ENCODE results near the gene ALS2CL. TPM values are rescaled to one million over a fixed set of nuclear protein-coding genes. Genes with fewer than 3 reads are reported as not detected.

The ALS2CL gene
- total RNA-seq, 1 donor from 2014 or later: 49.0 TPM

DNA sequence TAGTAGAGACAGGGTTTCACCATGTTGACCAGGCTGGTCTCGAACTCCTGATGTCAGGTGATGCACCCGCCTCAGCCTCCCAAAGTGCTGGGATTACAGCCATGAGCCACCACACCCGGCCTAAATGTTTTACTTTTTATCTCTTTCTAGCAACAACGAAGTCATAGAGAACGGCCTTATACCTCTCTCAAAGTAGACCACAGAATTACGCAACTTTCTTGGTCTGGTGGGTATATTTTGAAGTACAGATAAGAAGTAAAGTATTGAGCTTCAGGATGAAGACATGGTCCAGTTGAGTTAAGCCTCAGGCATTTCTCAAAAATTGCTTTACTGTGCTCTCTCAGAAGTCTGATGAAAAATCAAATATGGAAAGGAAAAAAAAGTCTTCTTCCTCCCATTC, 50.5 kb downstream of the ALS2CL start:
- TF ChIP-seq, protein P1, sequence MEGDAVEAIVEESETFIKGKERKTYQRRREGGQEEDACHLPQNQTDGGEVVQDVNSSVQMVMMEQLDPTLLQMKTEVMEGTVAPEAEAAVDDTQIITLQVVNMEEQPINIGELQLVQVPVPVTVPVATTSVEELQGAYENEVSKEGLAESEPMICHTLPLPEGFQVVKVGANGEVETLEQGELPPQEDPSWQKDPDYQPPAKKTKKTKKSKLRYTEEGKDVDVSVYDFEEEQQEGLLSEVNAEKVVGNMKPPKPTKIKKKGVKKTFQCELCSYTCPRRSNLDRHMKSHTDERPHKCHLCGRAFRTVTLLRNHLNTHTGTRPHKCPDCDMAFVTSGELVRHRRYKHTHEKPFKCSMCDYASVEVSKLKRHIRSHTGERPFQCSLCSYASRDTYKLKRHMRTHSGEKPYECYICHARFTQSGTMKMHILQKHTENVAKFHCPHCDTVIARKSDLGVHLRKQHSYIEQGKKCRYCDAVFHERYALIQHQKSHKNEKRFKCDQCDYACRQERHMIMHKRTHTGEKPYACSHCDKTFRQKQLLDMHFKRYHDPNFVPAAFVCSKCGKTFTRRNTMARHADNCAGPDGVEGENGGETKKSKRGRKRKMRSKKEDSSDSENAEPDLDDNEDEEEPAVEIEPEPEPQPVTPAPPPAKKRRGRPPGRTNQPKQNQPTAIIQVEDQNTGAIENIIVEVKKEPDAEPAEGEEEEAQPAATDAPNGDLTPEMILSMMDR (IDR thresholded peaks at IDR 0.05): no peak
- intact Hi-C loops (cut with DNase I): no loop called here
- Histone ChIP-seq H3K4me3 (no peak overlapping the region), H3K9me3 (peaks cover 0 to 7% of the 10 kb centered on the region in 2 donors), H3K4me1 (no peaks in the 10 kb centered on the region), H3K27ac (no peak overlapping the region), H3K36me3 (no peaks in the 10 kb centered on the region), H3K27me3 (no peaks in the 10 kb centered on the region)
- no peak for DNase-seq (ENCODE audit: low spot score in 2 of 2)

DNA sequence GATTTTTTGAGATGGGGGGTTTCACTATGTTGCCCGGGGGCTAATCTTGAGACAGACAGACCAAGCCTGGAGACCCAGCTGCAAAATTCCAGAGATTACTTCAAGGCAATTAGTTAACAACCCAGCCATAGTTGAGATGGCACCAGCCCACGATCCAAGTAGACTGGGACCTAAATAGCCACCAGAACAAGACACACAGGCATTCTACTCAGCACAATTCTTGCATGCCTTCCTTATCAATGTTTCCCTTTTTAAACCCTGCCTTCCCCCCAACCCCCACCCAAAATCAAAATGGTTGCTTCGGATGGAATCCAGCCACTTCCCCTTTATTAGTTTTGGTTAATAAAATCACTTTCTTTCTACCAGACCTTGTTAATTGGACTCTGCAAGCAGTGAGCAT, 52.6 kb downstream of the ALS2CL start:
- no peak overlapping the region for H3K27ac ChIP-seq
- no peaks in the 10 kb centered on the region for H3K4me1 ChIP-seq
- H3K27me3 ChIP-seq: no peaks in the 10 kb centered on the region
- H3K36me3 ChIP-seq: no peaks in the 10 kb centered on the region
- peaks cover 0 to 7% of the 10 kb centered on the region in 2 donors for H3K9me3 ChIP-seq
- TF ChIP-seq, protein P1 (IDR thresholded peaks at IDR 0.05): no peak
- no peak for DNase-seq (ENCODE audit: low spot score in 2 of 2)
- intact Hi-C loops (cut with DNase I): no loop called here
- H3K4me3 ChIP-seq: no peak overlapping the region

DNA sequence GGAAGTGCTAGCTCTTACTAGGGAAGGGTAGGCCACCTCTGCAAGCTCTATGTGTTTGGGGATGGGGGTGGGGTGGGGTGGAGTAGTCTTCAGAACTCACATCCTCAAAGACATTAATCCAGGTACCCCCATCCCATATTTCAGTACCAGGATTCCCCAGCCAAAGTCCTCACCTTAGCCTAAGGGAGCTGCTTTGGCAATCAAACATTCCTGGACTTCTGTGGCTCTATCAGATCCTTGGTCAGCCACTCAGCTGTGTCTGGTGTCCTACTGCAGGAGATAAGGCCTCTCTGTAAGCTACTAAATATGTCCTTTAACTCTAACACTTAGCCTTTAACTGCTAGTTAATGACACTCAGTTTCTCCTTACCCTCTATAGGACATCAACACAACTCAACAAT, 54.3 kb downstream of the ALS2CL start:
- DNase-seq (ENCODE audit: low spot score in 2 of 2): no peak
- intact Hi-C loops (cut with DNase I): no loop called here
- TF ChIP-seq, protein P1 (IDR thresholded peaks at IDR 0.05): no peak

DNA sequence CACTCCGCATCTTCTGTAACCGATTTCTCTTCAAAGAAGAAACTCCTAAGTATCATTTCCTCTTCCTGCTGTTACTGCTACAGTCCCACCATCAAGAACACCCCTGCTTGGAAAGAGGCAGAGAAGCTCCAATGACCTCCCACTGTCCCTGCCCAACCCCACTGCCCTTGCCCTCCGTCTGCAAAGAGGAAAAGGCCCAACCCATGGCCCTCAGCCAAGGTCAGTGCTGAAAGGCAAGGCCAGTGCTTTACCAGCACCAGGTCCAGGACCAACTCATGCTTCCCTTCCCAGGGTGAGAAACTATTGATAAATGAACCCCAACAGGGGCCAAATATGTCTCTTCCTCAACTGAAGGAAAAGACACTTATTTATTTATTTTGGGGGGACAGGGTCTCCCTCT, 58.6 kb downstream of the ALS2CL start:
- TF ChIP-seq, protein P1 (IDR thresholded peaks at IDR 0.05): no peak
- H3K4me3 ChIP-seq: no peak overlapping the region
- no peaks in the 10 kb centered on the region for H3K36me3 ChIP-seq
- H3K4me1 ChIP-seq: peaks cover 0 to 5% of the 10 kb centered on the region in 2 donors
- no peak for DNase-seq (ENCODE audit: low spot score in 2 of 2)
- intact Hi-C loops (cut with DNase I): no loop called here
- no peaks in the 10 kb centered on the region for H3K27me3 ChIP-seq
- no peaks in the 10 kb centered on the region for H3K9me3 ChIP-seq
- no peak overlapping the region for H3K27ac ChIP-seq

More for the DNA sequence above, 54.3 kb downstream of the ALS2CL start:
- H3K4me1 ChIP-seq: no peaks in the 10 kb centered on the region
- no peak overlapping the region for H3K27ac ChIP-seq
- H3K4me3 ChIP-seq: no peak overlapping the region
- no peaks in the 10 kb centered on the region for H3K36me3 ChIP-seq
- H3K27me3 ChIP-seq: no peaks in the 10 kb centered on the region
- peaks cover 0 to 7% of the 10 kb centered on the region in 2 donors for H3K9me3 ChIP-seq

DNA sequence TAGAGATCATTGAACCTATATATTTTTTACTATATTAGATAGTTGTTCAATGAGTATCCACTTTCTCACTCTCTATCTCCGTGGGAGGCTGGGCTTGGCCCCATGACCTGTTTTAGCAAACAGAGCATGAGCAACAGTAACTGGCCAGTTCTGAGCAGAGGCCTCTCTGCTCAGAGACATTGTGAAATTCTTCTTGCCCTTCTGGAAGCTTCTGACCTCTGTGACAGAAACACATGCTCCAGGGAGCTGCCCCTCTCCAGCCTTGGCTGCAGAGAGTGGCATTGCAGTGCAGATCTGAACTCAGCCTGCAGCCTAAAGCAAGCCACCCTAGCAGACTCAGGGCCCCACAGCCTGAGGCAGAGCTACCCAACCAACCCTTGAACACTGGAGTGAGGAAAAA, 60.7 kb downstream of the ALS2CL start:
- intact Hi-C loops (cut with DNase I): no loop called here
- Histone ChIP-seq H3K4me3 (no peak overlapping the region), H3K36me3 (no peaks in the 10 kb centered on the region), H3K9me3 (no peaks in the 10 kb centered on the region), H3K4me1 (peaks cover 0 to 5% of the 10 kb centered on the region in 2 donors), H3K27ac (no peak overlapping the region), H3K27me3 (no peaks in the 10 kb centered on the region)
- DNase-seq (ENCODE audit: low spot score in 2 of 2): no peak
- TF ChIP-seq, protein P1 (IDR thresholded peaks at IDR 0.05): no peak

Measured in ascending aorta (tissue), 2 donors.